HG02870 (cell line): ENCODE results near the gene ROR2.

Experiments
- ATAC-seq: cut with Tn5 transposase; IDR thresholded peaks from one replicate; pipeline ENCODE4 v1.9.1; 2021; ENCODE audit warnings: mild to moderate bottlenecking, moderate library complexity; ENCODE audit not compliant: unreplicated experiment

Gene ROR2

DNA sequence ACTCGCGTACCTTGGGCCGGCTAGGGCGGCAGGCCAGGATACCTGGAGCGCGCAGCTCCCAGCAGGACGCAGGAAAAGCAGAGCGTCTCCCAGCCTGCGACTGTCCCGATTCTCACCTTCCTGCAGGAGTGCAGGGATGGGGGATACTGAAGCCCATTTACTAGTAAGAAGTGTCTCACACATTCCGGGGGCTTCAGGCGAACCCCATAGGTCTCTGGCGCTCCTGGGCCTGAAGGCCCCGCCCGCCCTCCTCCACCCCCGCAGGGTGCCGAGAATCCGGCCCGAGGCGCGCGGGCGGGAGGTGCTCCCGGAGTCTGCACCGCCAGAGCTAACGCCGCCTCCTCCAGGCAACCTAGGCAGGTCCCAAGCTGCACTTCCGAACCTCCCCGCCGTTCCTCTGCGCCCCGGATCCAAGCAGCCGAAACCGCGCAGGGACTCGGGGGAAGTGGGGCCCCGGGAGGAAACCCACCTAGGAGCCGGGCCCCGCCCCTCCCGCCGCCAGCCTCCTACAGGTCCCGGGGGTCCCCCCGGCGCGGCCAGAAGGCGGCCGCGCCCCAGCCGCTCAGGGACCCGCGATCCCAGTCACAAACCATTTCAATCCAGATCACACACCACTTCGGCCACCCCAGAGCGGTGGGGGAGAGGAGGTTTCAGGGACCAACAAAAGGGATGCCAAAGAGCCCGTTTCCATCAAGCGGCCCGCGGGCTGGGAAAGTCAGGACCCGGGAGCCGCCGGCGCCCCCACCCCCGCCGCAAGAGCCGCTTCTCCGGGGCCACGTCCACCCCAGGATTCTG is 1.2 kb downstream of the ROR2 start:
- no peak for ATAC-seq

DNA sequence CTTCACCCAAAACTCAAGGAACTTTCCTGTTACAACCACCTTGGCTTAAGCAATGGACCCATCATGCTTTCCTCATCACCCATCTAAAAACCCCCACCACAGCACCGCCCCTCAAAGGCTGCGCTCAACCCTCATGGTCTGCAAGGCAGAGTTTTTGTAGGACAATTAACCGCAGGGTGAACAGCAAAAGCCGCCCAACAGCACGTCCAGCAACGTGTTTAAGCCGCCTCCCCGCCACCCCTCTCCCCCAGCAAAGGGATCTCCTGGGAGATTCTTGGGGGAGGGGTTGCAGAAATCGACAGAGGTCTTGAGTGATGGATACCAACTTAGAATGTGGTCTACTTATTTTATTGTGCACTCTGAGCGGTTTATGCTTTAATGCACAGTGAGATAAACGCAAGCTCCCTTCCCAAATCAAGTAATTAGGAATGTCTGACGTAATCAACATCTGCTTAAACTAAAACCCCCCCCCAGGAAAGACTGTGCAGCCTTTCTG is 1.9 kb downstream of the ROR2 start:
- no peak for ATAC-seq

GRCh38 chr9:91946653-91947488 is 3.2 kb downstream of the ROR2 start:
- ATAC-seq, result no peak

GRCh38 chr9:91946196-91946595 is 3.8 kb downstream of the ROR2 start:
- no peak for ATAC-seq

DNA sequence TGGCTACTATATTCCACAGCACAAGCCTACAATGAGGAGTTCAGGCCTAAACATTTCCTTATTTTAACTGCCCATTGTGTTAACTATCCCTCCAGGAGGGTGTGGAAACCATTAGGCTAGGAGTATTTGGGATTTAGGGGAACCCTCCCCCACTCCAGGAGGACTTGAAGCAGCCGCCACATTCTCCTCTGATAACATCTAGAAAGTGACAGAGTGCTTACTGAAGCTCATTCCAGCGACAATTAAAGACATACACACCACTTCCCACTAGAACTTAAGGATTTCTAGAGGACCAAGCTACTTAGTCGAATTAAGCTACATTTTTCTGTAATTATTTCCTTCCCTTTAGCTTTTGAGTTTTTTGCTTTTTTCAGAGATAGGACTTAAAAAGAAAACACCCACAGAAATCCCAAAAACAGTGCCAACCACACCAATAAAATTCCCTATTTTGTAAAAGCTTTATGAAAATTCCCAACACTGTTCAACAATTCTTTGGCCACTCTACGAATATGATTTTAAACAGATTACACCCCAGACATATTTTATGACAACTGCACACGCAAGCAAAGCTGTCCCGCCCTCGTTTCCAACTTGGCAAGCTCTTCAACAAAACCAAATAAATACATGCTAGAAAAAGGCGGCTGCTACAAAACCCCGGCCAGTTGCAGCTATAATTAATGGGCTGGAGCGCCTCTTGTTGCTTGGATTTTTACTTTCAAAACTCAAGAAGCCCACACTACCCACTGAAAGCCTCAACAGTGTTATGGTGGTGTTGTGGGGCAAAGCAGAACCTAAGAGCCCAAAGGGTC is 4.5 kb downstream of the ROR2 start:
- no peak for ATAC-seq

DNA sequence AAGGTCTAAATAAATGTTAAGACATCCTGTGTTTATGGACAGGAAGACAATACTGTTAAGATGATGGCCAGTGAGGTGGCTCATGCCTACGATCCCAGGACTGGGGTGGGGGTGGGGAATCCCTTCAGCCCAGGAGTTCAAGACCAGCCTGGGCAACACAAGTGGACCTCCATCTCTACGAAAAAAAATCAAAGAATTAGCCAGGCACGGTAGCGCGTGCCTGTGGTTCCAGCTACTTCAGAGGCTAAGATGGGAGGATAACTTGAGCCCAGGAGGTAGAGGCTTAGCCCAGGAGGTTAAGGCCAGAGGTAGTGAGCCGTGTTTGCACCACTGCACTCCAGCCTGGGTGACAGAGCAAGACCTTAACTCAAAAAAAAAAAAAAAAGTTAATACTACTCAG is 5.3 kb downstream of the ROR2 start:
- no peak for ATAC-seq

- no peak for ATAC-seq
Measured at GRCh38 chr9:91943478-91944470, 6.3 kb downstream of the ROR2 start.

GRCh38 chr9:91942201-91942600 is 7.8 kb downstream of the ROR2 start:
- no peak for ATAC-seq

- ATAC-seq, result no peak
Measured at GRCh38 chr9:91939978-91940377, 10.1 kb downstream of the ROR2 start.

DNA sequence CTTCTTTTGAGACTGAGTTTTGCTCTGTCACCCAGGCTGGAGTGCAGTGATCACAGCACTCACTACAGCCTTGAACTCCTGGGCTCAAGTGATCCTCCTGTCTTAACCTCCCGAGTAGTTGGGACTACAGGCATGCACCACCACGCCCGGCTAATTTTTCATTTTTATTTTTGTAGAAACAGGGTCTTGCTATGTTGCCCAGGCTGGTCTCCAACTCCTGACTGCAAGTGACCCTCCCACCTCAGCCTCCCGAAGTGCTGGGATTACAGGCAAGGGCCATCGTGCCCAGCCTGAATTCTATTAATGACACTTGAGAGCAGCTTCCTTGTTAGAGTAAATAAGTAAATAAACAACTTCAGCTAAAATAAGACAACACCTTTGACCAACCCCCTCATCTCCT is 12.3 kb downstream of the ROR2 start:
- ATAC-seq, result no peak

GRCh38 chr9:91937056-91937455 is 13.0 kb downstream of the ROR2 start:
- no peak for ATAC-seq

DNA sequence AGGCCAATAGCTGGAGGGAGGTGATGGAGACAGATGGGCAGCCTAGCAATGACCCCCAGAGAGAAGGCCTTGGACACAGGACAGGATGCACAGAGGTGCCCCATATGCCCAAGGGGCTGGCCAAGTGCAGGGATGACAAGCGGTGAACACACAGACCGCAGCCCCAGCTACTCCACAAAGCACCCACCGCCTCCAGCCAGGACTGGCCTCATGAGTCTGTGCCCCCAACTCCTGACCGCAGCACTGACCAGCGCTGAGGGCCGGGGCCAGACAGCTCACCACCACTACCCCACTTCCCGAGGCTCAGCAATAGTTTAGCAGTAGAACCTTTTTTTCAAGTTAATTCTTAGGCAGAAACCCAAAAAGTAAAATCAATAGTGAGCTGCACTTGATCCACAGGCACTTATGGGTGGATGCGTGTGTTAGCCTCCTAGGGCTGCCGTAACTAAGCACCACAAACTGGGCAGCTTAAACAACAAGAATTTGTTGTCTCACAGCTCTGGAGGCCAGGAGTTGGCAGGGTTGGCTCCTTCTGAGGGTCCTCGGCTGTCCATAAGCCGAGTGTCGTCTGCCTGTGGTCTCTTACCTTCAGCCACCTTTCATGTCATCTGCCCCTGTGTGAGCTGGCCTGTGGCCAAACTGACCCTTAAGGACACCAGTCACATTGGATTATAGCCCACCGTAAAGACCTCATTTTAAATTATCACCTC is 14.1 kb downstream of the ROR2 start:
- ATAC-seq, result no peak

DNA sequence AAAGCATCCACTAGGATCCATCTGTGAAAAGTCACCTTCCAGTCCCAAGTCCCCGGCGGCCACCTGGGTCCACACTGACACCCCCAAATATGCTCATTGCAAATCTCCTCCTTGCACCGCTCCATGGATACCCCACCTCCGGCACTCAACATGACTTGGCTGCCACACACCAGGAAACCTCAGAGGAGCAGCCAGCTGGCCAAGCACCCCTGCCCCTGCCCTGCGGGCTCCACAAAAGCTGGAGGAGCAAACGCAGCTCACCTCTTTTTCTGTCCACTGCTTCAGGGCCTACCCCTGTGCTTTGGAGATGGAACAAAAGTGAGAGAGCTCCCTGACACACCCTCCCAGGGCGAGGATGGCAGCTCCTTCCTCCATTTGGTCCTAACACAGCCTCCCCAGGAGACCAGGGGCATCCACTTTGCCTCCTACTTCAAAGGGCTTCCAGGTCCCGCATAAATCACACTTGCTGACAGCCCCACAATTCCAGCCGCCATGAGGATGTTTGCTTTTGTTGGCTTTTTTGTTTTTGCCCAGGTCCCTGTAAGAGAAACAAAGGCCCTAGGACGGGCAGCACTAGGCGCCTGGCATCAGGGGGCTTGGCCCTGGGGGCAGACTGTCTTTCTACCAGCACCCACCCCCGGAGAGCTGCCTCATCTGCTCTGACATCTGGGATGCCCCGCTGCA is 14.8 kb downstream of the ROR2 start:
- no peak for ATAC-seq

- ATAC-seq, result no peak
Measured at GRCh38 chr9:91934654-91935053, 15.4 kb downstream of the ROR2 start.

GRCh38 chr9:91933556-91934352 is 16.3 kb downstream of the ROR2 start:
- ATAC-seq, result no peak

GRCh38 chr9:91930475-91930874 is 19.6 kb downstream of the ROR2 start:
- ATAC-seq, result no peak

DNA sequence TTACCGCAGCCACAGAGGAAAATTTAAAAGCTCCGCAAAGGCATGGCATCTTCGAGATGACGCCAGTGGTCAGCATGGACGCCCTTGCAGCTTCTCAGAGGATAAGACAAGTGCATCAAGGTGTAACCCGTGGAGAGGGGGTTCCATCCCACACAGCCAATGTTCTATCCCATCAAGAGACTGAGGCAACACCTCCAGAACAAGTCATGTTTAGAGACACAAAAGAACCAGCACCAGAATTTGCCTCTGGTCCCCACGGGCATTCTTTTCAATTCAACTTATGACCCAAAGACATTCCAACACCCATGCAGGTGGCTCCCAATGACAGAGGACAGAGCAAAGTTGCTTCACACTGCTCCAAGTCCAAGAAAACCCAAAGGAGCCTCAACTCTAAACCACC is 20.7 kb downstream of the ROR2 start:
- ATAC-seq, result no peak

DNA sequence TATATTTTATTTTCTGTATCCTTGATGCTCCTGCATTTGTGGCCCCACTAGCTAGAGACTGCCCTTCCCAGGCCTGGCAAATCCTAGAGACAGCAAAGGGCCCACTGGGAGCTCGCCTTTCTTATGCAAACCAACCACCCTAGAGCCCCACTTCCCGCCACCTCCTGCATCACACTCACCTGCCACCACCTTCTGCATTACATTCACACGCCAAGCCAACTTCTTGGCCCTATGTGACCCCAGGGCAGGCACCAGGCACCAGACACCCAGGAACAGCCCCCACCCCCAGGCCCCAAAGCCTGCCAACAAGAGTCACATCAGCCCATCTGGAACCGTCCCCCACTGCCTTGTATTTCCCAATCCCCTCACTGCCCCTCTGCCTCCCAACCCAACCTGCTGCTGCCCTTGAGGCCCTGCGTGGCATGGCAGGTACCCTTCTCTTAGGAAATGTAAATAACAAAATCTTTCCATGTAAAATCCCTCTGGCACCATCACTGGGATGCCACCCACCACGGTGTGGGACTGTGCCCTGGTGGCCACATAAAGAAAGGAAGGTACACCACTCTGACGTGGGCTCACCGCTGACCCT is 22.0 kb downstream of the ROR2 start:
- no peak for ATAC-seq
